Neural cell (in vitro differentiated cells): ENCODE results near the gene TXNRD1. TPM values are rescaled to one million over a fixed set of nuclear protein-coding genes. Genes with fewer than 3 reads are reported as not detected.

Experiments used
- H2AFZ ChIP-seq: fragments of 200-600, 300-800 bp; sonication (generic), shearing (Covaris generic); 2 replicates; pipeline ENCODE4 v1.6.0; 2014; ENCODE audit warnings: low read depth, mild to moderate bottlenecking, antibody characterized with exemption, low read length, moderate library complexity
- H3F3A ChIP-seq: fragments of 200-600 bp; shearing (Covaris generic); 2 replicates; pipeline ENCODE4 v1.6.1; 2016; ENCODE audit warnings: mild to moderate bottlenecking, moderate library complexity, mixed read lengths, antibody characterized with exemption, low read length; ENCODE audit not compliant: insufficient read depth, poor library complexity, severe bottlenecking
- H3K27ac ChIP-seq: fragments of 200-600, 300-800 bp; sonication (generic), shearing (Covaris generic); 2 replicates; pipeline ENCODE4 v1.5.1; 2014; ENCODE audit warnings: mild to moderate bottlenecking, low read length, moderate library complexity
- H3K27me3 ChIP-seq: fragments of 300-800, 200-600 bp; sonication (generic), shearing (Covaris generic); 2 replicates; pipeline ENCODE4 v1.6.0; 2014; ENCODE audit warnings: mild to moderate bottlenecking, low read depth, low read length, moderate library complexity; ENCODE audit not compliant: insufficient read depth
- H3K36me3 ChIP-seq: fragments of 300-800, 200-600 bp; sonication (generic), shearing (Covaris generic); 2 replicates; pipeline ENCODE4 v1.5.1; 2014; ENCODE audit warnings: mild to moderate bottlenecking, antibody characterized with exemption, low read length, moderate library complexity; ENCODE audit not compliant: insufficient read depth
- H3K4me2 ChIP-seq: fragments of 300-800, 200-600 bp; sonication (generic), shearing (Covaris generic); 2 replicates; pipeline ENCODE4 v1.6.0; 2014; ENCODE audit warnings: mild to moderate bottlenecking, low read length
- H3K4me3 ChIP-seq: fragments of 300-800, 200-600 bp; sonication (generic), shearing (Covaris generic); 2 replicates; pipeline ENCODE4 v1.5.1; 2014; ENCODE audit warnings: mild to moderate bottlenecking, low read length, moderate library complexity
- H3K79me2 ChIP-seq: fragments of 200-600 bp; shearing (Covaris generic); replicated peaks from 2 replicates; pipeline ENCODE4 v1.6.0; 2014; ENCODE audit warnings: mild to moderate bottlenecking, low read length, moderate library complexity; ENCODE audit not compliant: insufficient read depth
- H3K9ac ChIP-seq: fragments of 300-800, 200-600 bp; sonication (generic), shearing (Covaris generic); 2 replicates; pipeline ENCODE4 v1.6.1; 2016; ENCODE audit warnings: mild to moderate bottlenecking, low read length, mixed read lengths
- H3K9me2 ChIP-seq: fragments of 200-600 bp; shearing (Covaris generic); 2 replicates; pipeline ENCODE4 v1.6.1; 2016; ENCODE audit warnings: mild to moderate bottlenecking, low read length, mixed read lengths; ENCODE audit not compliant: insufficient read depth
- H3K9me3 ChIP-seq: fragments of 200-600, 300-800 bp; sonication (generic), shearing (Covaris generic); 2 replicates; pipeline ENCODE4 v1.6.1; 2016; ENCODE audit warnings: mild to moderate bottlenecking, mixed run types, low read length, moderate library complexity, mixed read lengths
- H4K20me1 ChIP-seq: fragments of 200-600 bp; shearing (Covaris generic); 2 replicates; pipeline ENCODE4 v1.6.1; 2016; ENCODE audit warnings: mild to moderate bottlenecking, mixed run types; ENCODE audit not compliant: insufficient read depth
- EP300 ChIP-seq: fragments of 450-650 bp; conservative IDR thresholded peaks from 2 replicates; pipeline ENCODE4 v1.6.1; 2014; ENCODE audit warnings: antibody characterized with exemption, mild to moderate bottlenecking, moderate library complexity; ENCODE audit not compliant: poor library complexity, severe bottlenecking
- EZH2 ChIP-seq: fragments of 200-600, 300-800 bp; shearing (Covaris generic), sonication (generic); IDR thresholded peaks from 2 replicates; pipeline ENCODE4 v1.6.1; 2014; ENCODE audit warnings: antibody characterized with exemption, low read length, borderline replicate concordance, mild to moderate bottlenecking; ENCODE audit not compliant: insufficient read depth, poor library complexity, severe bottlenecking
- MXI1 ChIP-seq: fragments of 450-650 bp; conservative IDR thresholded peaks from 2 replicates; pipeline ENCODE4 v1.6.1; 2014; ENCODE audit warnings: antibody characterized with exemption, mild to moderate bottlenecking; ENCODE audit not compliant: poor library complexity, severe bottlenecking
- POLR2AphosphoS5 ChIP-seq: IDR thresholded peaks from 2 replicates; pipeline ENCODE4 v1.6.1; 2012
- RAD21 ChIP-seq: fragments of 450-650 bp; conservative IDR thresholded peaks from 2 replicates; pipeline ENCODE4 v1.6.1; 2014; ENCODE audit warnings: antibody characterized with exemption, mild to moderate bottlenecking, moderate library complexity
- SMC3 ChIP-seq: fragments of 450-650 bp; conservative IDR thresholded peaks from 2 replicates; pipeline ENCODE4 v1.6.1; 2014; ENCODE audit warnings: antibody characterized with exemption, mild to moderate bottlenecking, moderate library complexity; ENCODE audit not compliant: poor library complexity
- TAF1 ChIP-seq: IDR thresholded peaks from 2 replicates; pipeline ENCODE4 v1.6.1; 2012; ENCODE audit warnings: low read depth
- polyA plus RNA-seq: library from polyadenylated mRNA; depleted of rRNA; stranded (reverse); fragments of >200 nt; gene quantifications from 2 replicates; pipeline ENCODE4 v1.2.3, GENCODE V29; 2014
- TF ChIP-seq, protein P1 (sequence below): IDR thresholded peaks from 2 replicates; pipeline ENCODE4 v1.6.1; 2012; ENCODE audit warnings: borderline replicate concordance
- TF ChIP-seq, protein P2 (sequence below): fragments of 450-650 bp; IDR thresholded peaks from 2 replicates; pipeline ENCODE4 v1.5.1; 2014; ENCODE audit warnings: antibody characterized with exemption, mild to moderate bottlenecking, moderate library complexity; ENCODE audit not compliant: poor library complexity, severe bottlenecking

Gene TXNRD1
- polyA plus RNA-seq, 1 donor from 2014 or later, result 59.6 TPM

DNA sequence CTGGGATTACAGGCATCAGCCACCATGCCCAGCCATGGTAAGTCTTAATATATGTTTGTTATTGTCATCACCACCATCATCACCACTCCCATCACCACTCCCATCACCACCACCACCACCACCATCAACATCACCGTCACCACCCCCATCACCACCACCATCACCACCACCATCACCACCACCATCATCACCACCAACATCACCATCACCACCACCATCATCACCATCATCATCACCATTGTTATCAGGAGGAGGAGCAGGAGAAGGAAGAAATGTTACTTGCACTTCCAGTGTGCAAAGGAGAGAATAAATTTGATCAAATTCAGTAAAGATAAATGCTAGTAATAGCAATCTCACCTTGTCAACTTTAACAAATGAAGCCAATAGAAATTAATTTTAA is 169.9 kb downstream of the TXNRD1 start:
- Histone ChIP-seq H3K27ac (no peak overlapping the region), H2AFZ (no peak overlapping the region), H3K4me2 (no peak overlapping the region), H3K27me3 (no peaks in the 10 kb centered on the region), H3F3A (no peaks in the 10 kb centered on the region), H4K20me1 (no peaks in the 10 kb centered on the region), H3K79me2 (no peaks in the 10 kb centered on the region), H3K9me3 (no peaks in the 10 kb centered on the region), H3K4me3 (no peak overlapping the region), H3K9me2 (no peaks in the 10 kb centered on the region), H3K36me3 (no peaks in the 10 kb centered on the region), H3K9ac (no peak overlapping the region)
- TF ChIP-seq POLR2AphosphoS5, result no peak
- TF ChIP-seq, protein P1, sequence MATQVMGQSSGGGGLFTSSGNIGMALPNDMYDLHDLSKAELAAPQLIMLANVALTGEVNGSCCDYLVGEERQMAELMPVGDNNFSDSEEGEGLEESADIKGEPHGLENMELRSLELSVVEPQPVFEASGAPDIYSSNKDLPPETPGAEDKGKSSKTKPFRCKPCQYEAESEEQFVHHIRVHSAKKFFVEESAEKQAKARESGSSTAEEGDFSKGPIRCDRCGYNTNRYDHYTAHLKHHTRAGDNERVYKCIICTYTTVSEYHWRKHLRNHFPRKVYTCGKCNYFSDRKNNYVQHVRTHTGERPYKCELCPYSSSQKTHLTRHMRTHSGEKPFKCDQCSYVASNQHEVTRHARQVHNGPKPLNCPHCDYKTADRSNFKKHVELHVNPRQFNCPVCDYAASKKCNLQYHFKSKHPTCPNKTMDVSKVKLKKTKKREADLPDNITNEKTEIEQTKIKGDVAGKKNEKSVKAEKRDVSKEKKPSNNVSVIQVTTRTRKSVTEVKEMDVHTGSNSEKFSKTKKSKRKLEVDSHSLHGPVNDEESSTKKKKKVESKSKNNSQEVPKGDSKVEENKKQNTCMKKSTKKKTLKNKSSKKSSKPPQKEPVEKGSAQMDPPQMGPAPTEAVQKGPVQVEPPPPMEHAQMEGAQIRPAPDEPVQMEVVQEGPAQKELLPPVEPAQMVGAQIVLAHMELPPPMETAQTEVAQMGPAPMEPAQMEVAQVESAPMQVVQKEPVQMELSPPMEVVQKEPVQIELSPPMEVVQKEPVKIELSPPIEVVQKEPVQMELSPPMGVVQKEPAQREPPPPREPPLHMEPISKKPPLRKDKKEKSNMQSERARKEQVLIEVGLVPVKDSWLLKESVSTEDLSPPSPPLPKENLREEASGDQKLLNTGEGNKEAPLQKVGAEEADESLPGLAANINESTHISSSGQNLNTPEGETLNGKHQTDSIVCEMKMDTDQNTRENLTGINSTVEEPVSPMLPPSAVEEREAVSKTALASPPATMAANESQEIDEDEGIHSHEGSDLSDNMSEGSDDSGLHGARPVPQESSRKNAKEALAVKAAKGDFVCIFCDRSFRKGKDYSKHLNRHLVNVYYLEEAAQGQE, result no peak
- TF ChIP-seq, protein P2, sequence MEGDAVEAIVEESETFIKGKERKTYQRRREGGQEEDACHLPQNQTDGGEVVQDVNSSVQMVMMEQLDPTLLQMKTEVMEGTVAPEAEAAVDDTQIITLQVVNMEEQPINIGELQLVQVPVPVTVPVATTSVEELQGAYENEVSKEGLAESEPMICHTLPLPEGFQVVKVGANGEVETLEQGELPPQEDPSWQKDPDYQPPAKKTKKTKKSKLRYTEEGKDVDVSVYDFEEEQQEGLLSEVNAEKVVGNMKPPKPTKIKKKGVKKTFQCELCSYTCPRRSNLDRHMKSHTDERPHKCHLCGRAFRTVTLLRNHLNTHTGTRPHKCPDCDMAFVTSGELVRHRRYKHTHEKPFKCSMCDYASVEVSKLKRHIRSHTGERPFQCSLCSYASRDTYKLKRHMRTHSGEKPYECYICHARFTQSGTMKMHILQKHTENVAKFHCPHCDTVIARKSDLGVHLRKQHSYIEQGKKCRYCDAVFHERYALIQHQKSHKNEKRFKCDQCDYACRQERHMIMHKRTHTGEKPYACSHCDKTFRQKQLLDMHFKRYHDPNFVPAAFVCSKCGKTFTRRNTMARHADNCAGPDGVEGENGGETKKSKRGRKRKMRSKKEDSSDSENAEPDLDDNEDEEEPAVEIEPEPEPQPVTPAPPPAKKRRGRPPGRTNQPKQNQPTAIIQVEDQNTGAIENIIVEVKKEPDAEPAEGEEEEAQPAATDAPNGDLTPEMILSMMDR, result no peak
- no peak for TF ChIP-seq TAF1
- TF ChIP-seq MXI1, result no peak
- TF ChIP-seq EZH2, result no peak
- no peak for TF ChIP-seq EP300
- no peak for TF ChIP-seq RAD21
- TF ChIP-seq SMC3, result no peak

DNA sequence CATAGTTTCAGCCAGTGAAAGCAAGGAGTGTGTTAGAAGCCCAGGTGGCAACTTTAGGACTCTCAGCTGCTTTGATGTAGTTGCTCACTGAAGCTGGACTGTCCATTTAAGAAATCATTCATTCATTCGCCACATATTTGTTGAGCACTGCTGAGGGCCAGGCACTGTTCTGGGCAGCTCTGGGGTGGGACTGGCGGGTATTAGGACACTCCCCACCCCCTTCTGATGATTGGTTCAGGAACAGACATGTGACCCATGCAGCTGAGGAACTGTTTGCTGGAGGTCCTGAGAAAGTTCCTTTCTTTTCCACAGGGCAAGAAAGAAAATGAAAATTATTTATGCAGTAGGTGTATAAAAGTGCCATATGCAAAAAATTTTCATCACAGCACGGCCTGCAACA is 170.9 kb downstream of the TXNRD1 start:
- no peaks in the 10 kb centered on the region for H4K20me1 ChIP-seq
- H3K79me2 ChIP-seq, result no peaks in the 10 kb centered on the region
- TF ChIP-seq, protein P1, result no peak
- no peak for TF ChIP-seq MXI1
- TF ChIP-seq TAF1, result no peak
- TF ChIP-seq POLR2AphosphoS5, result no peak
- no peak for TF ChIP-seq EP300
- no peaks in the 10 kb centered on the region for H3K36me3 ChIP-seq
- H3K4me2 ChIP-seq, result no peak overlapping the region
- H3K9ac ChIP-seq, result no peak overlapping the region
- H3K9me2 ChIP-seq, result no peaks in the 10 kb centered on the region
- no peaks in the 10 kb centered on the region for H3K9me3 ChIP-seq
- H3F3A ChIP-seq, result no peaks in the 10 kb centered on the region
- no peak overlapping the region for H3K27ac ChIP-seq
- H3K4me3 ChIP-seq, result no peak overlapping the region
- H3K27me3 ChIP-seq, result no peaks in the 10 kb centered on the region
- no peak overlapping the region for H2AFZ ChIP-seq
